ENCODE data around the gene CLTCL1.

DNA sequence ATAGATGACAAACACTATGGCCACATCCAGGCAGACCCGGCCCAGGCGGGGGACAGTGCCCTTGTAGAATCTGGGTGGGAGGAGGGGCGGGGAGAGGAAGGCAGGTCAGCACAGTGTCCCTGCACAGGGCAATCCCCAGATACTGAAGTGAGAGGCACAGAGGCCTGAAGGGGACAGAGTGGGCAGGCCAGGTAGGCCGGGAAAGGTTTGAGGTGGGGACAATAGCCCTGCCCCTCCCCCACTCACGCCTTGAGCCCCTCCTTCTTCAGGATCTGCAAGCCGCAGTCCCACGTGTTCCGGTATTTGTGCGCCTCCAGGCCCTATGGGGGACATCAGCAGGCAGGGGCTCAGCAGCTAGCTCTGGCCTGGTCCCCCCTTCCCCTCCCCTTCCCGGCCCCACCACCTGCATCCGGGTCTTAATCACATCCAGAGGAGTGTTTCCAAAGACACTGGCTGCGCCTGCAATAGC lies 115.3 kb downstream of the CLTCL1 start:
- TF ChIP-seq ZNF274 (IDR thresholded peaks at IDR 0.05; ENCODE audit: low read depth, low read length): no peak
- no peak for TF ChIP-seq YY1 (IDR thresholded peaks at IDR 0.05; ENCODE audit: insufficient read depth, insufficient read length)
